GM12878 (cell line): ENCODE measurements around the gene USP2.

Experiments
- CHD1 ChIP-seq: IDR thresholded peaks from 2 replicates; pipeline ENCODE4 v1.6.1; 2012; ENCODE audit warnings: low read depth, low read length, improper control_type of control experiment
- SPI1 ChIP-seq: IDR thresholded peaks from 2 replicates; pipeline ENCODE4 v1.6.1; 2011; ENCODE audit warnings: low read depth, mild to moderate bottlenecking, low read length, moderate library complexity, borderline replicate concordance; ENCODE audit not compliant: insufficient read depth

DNA sequence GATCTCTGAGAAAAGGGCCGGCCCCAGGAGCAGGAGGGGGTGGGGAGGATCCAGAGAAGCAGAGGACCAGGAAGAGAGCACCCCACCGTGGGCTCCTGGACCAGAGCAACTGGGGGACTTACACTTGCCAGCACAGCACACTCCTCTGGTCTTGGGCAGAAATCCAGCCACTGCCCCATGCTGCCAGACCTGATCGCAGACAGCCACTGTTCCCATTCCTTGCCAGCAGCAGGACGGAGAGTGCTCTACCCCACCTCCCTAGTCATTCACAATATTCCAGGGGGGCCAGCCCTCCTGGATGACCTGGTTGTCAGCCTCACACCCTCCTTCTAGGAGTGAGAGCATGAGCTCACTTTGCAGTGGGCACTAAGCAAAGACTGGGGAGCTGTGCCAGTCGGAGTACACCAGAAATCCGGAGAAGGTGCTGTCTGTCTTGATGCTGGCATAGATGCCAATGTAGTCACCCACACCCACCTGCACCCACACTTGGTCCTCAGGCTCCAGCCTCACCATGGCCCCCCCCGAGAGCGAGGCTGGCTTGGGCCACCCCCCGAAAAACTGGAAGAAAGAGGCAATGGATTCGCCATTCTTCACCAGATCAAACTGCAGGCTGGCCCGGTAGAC lies 42.4 kb downstream of the USP2 start:
- TF ChIP-seq CHD1 (no peak), SPI1 (no peak)
